GM19463 (cell line): ENCODE results near the gene ARFIP2.
A peak's percentile ranks its signal among the peaks of the same experiment; 100 is the strongest.

Experiments
- ATAC-seq: cut with Tn5 transposase; IDR thresholded peaks from one replicate; pipeline ENCODE4 v1.9.1; 2021; ENCODE audit warnings: mild to moderate bottlenecking, moderate library complexity; ENCODE audit not compliant: unreplicated experiment

Gene ARFIP2

GRCh38 chr11:6483015-6483414 lies 1.9 kb upstream of the ARFIP2 start:
- no peak for ATAC-seq

GRCh38 chr11:6482441-6482840 lies 1.3 kb upstream of the ARFIP2 start:
- ATAC-seq: no peak

- no peak for ATAC-seq
Measured at GRCh38 chr11:6481924-6482275, 769 bp upstream of the ARFIP2 start.

GRCh38 chr11:6480299-6480914 lies 724 bp downstream of the ARFIP2 start:
- no peak for ATAC-seq

- no peak for ATAC-seq
Measured at GRCh38 chr11:6476571-6476970, 4.6 kb downstream of the ARFIP2 start.

GRCh38 chr11:6475936-6476335 lies 5.2 kb downstream of the ARFIP2 start:
- ATAC-seq: no peak

GRCh38 chr11:6474806-6475500 lies 6.2 kb downstream of the ARFIP2 start:
- ATAC-seq: no peak

GRCh38 chr11:6474413-6474792 lies 6.7 kb downstream of the ARFIP2 start:
- no peak for ATAC-seq

- ATAC-seq: peak; percentile 73
Measured at GRCh38 chr11:6473451-6474412, 7.4 kb downstream of the ARFIP2 start, which contains the start of gene TRIM3. TSS of gene TRIM3 (minus strand) at chr11:6473941. CDS start at chr11:6465695, 8,246 bp downstream.

- no peak for ATAC-seq
Measured at GRCh38 chr11:6472934-6473333, 8.2 kb downstream of the ARFIP2 start.

- no peak for ATAC-seq
Measured at GRCh38 chr11:6469599-6469998, 11.5 kb downstream of the ARFIP2 start.

- peak; percentile 69 for ATAC-seq
Measured at GRCh38 chr11:6468712-6469495, 12.2 kb downstream of the ARFIP2 start.

- no peak for ATAC-seq
Measured at GRCh38 chr11:6459099-6459450, 22.1 kb downstream of the ARFIP2 start.

GRCh38 chr11:6458352-6459098 lies 22.6 kb downstream of the ARFIP2 start:
- no peak for ATAC-seq

- ATAC-seq: no peak
Measured at GRCh38 chr11:6457581-6458320, 23.4 kb downstream of the ARFIP2 start.

- ATAC-seq: no peak
Measured at GRCh38 chr11:6456361-6457073, 24.6 kb downstream of the ARFIP2 start.

GRCh38 chr11:6455070-6455469 lies 26.1 kb downstream of the ARFIP2 start:
- no peak for ATAC-seq

- ATAC-seq: no peak
Measured at GRCh38 chr11:6453152-6453551, 28.0 kb downstream of the ARFIP2 start.

GRCh38 chr11:6452219-6452618 lies 28.9 kb downstream of the ARFIP2 start:
- ATAC-seq: no peak
